GM23338 (cell line): Measurements from ENCODE around the gene SLC2A9.

Experiments
- ETS1 ChIP-seq: IDR thresholded peaks from 2 replicates; pipeline ENCODE4 v1.6.1; 2016; ENCODE audit warnings: antibody characterized with exemption
- EZH2 ChIP-seq: fragments of 200-600 bp; sonication (generic); IDR thresholded peaks from one replicate; pipeline ENCODE4 v1.8.0; 2017; ENCODE audit warnings: antibody characterized with exemption, mild to moderate bottlenecking, low read depth; ENCODE audit not compliant: unreplicated experiment
- JUNB ChIP-seq: IDR thresholded peaks from one replicate; pipeline ENCODE4 v1.6.1; 2016; ENCODE audit warnings: antibody characterized with exemption; ENCODE audit not compliant: unreplicated experiment
- POLR2AphosphoS5 ChIP-seq: IDR thresholded peaks from 2 replicates; pipeline ENCODE4 v1.6.1; 2016; ENCODE audit warnings: antibody characterized with exemption, low read depth
- REST ChIP-seq: IDR thresholded peaks from one replicate; pipeline ENCODE4 v1.6.1; 2018; ENCODE audit warnings: antibody characterized with exemption; ENCODE audit not compliant: unreplicated experiment
- TF ChIP-seq, protein P1 (sequence below), 2 experiments: fragments of 200-600 bp in 1 of 2; sonication (generic) in 1 of 2; conservative IDR thresholded peaks; 2 replicates each; pipeline versions ENCODE4 v1.5.1 to v1.6.1; 2016 to 2017; ENCODE audit warnings: antibody characterized with exemption in 2 of 2, low read depth in 2 of 2, mild to moderate bottlenecking in 2 of 2, moderate library complexity in 1 of 2

GRCh38 chr4:9932771-9933170 lies 88.5 kb downstream of the SLC2A9 start:
- TF ChIP-seq EZH2 (no peak), REST (no peak), POLR2AphosphoS5 (no peak), JUNB (no peak), ETS1 (no peak)
- TF ChIP-seq, protein P1, sequence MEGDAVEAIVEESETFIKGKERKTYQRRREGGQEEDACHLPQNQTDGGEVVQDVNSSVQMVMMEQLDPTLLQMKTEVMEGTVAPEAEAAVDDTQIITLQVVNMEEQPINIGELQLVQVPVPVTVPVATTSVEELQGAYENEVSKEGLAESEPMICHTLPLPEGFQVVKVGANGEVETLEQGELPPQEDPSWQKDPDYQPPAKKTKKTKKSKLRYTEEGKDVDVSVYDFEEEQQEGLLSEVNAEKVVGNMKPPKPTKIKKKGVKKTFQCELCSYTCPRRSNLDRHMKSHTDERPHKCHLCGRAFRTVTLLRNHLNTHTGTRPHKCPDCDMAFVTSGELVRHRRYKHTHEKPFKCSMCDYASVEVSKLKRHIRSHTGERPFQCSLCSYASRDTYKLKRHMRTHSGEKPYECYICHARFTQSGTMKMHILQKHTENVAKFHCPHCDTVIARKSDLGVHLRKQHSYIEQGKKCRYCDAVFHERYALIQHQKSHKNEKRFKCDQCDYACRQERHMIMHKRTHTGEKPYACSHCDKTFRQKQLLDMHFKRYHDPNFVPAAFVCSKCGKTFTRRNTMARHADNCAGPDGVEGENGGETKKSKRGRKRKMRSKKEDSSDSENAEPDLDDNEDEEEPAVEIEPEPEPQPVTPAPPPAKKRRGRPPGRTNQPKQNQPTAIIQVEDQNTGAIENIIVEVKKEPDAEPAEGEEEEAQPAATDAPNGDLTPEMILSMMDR (conservative IDR thresholded peaks at IDR 0.05; ENCODE audit: low read depth in 2 of 2): no peak
